Tibial nerve (tissue), 4 donors: ENCODE data around the gene KIRREL3.

ENCODE experiments used
- EP300 ChIP-seq, 2 donors: sonication (generic); formaldehyde crosslinking; IDR thresholded peaks; one replicate each; pipeline ENCODE4 v1.6.1; 2017; ENCODE audit warnings: antibody characterized with exemption in 2 of 2, mild to moderate bottlenecking in 1 of 2
- TF ChIP-seq, protein P1 (sequence below), 5 experiments: fragments of 200-600 bp in 3 of 5; fragments of 450-650 bp in 2 of 5; sonication (generic) in 3 of 5; IDR thresholded peaks; one replicate each; pipeline ENCODE4 v1.5.1; 2016 to 2019; ENCODE audit warnings: antibody characterized with exemption in 5 of 5, mild to moderate bottlenecking in 3 of 5, moderate library complexity in 2 of 5

- TF ChIP-seq EP300 (IDR thresholded peaks at IDR 0.05): no peak
- TF ChIP-seq, protein P1, sequence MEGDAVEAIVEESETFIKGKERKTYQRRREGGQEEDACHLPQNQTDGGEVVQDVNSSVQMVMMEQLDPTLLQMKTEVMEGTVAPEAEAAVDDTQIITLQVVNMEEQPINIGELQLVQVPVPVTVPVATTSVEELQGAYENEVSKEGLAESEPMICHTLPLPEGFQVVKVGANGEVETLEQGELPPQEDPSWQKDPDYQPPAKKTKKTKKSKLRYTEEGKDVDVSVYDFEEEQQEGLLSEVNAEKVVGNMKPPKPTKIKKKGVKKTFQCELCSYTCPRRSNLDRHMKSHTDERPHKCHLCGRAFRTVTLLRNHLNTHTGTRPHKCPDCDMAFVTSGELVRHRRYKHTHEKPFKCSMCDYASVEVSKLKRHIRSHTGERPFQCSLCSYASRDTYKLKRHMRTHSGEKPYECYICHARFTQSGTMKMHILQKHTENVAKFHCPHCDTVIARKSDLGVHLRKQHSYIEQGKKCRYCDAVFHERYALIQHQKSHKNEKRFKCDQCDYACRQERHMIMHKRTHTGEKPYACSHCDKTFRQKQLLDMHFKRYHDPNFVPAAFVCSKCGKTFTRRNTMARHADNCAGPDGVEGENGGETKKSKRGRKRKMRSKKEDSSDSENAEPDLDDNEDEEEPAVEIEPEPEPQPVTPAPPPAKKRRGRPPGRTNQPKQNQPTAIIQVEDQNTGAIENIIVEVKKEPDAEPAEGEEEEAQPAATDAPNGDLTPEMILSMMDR (IDR thresholded peaks at IDR 0.05): no peak
These were observed 135.6 kb downstream of the KIRREL3 start for GRCh38 chr11:126864934-126865333.
